ENCODE measurements around the gene TMEM41A.
"Not testable (repeated sequence)": the region's sequence is repeated elsewhere in the genome, so short reads cannot be mapped to it uniquely, and the experiment has no call there.

TMEM41A gene

DNA sequence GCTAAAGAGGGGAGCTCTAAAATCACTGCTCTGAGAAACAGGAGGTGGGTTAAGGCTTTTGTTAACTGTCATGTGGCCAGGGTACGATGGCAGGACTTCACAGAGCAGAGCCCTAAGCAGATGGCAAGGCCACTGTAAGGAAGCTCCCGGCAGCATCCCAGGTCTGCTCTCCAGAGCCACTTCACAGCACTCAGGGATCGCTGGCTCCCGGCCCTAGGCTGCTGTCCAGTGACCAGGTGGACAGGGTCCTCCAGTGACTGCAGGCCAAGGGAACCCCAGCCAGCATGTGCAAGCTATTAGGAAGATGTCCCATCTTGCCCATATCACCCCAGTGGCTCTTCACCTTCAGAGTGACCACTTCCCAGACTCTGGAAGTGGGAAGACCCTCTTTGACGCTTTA lies 10.4 kb downstream of the TMEM41A start:
- no peak for DNase-seq (ENCODE audit: low read depth in 2 of 2)

GRCh38 chr3:185486394-185486793 lies 12.4 kb downstream of the TMEM41A start:
- no peak for DNase-seq (ENCODE audit: low read depth in 2 of 2)

DNA sequence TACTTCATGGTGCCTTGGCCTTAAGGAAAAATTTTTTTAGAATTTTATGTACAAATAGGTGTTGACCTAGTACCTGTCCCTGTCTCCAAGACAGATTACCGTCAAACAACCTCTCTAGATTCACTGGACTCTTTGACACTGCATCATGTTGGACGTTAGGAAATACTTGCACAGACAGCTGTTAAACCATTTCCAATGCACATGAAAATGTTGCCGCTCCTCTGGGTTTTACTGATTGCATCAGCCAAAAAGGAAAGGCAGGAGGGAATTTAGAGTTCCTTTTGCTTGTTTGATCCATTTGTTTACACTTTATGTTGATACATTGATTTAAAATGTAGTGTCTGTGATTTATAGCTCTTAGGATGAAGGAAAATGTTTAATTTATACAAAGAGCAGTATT lies 14.5 kb downstream of the TMEM41A start:
- DNase-seq (ENCODE audit: low read depth in 2 of 2): no peak

DNA sequence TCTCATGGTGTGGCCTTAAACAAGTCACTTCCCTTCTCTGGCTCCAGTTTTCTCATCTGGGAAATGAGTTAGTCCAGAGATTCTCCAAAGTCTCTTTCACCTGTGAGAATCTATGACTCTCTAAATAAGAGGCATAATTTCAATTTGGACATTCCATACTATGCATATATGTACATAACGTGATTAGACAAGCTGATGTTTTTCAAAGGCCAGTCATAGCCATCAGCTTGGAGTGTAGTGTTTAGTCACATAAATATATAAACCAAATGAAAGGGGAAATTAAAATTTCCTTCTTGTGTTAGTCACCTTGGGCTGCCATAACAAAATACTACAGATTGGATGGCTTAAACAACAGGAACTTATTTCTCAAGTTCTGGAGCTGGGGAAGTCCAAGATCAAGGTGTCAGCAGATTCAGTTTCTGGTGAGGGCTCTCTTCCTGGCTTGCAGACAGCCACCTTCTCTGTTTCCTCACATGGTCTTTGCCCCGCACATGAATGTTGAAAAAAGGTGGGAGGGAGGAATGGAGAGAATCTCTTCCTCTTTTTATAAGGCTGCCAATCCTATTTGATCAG lies 19.4 kb downstream of the TMEM41A start:
- DNase-seq (ENCODE audit: low read depth in 2 of 2): no peak

GRCh38 chr3:185477316-185477715 lies 21.5 kb downstream of the TMEM41A start:
- no peak for DNase-seq (ENCODE audit: low read depth in 2 of 2)

DNA sequence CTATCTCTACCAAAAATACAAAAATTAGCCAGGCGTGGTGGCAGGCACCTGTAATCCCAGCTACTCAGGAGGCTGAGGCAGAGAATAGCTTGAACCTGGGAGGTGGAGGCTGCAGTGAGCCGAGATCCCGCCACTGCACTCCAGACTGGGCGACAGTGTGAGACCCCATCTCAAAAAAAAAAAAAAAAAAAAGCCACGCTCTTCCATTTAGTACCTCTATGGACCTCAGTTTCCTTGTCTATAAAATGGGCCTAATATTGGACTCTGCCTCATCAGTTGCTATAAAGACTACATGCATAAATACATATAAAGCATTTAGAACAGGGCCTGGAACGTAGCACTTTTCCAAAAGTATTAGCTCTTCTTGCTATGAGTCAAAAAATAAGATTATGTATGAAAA lies 23.9 kb downstream of the TMEM41A start:
- not testable (repeated sequence) for DNase-seq (ENCODE audit: low read depth in 2 of 2)

DNA sequence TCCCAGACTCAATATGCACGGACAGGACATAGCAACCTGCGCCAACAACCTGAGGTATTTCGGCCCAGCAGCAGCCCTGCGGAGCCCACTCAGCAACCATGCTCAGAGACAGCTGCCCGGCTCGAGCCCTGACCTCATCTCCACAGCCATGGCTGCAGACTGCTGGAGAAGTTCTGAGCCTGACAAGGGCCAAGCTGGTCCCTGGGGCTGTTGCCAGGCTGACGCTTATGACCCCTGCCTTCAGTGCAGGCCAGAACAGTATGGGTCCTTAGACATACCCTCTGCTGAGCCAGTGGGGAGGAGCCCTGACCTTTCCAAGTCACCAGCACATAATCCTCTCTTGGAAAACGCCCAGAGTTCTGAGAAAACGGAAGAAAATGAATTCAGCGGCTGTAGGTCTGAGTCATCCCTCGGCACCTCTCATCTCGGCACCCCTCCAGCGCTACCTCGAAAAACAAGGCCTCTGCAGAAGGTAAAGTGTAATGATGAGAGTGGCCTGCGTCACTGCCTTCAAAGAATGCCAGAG lies 25.5 kb downstream of the TMEM41A start:
- DNase-seq (ENCODE audit: low read depth in 2 of 2): no peak

GRCh38 chr3:185470323-185470722 lies 28.5 kb downstream of the TMEM41A start:
- no peak for DNase-seq (ENCODE audit: low read depth in 2 of 2)

DNA sequence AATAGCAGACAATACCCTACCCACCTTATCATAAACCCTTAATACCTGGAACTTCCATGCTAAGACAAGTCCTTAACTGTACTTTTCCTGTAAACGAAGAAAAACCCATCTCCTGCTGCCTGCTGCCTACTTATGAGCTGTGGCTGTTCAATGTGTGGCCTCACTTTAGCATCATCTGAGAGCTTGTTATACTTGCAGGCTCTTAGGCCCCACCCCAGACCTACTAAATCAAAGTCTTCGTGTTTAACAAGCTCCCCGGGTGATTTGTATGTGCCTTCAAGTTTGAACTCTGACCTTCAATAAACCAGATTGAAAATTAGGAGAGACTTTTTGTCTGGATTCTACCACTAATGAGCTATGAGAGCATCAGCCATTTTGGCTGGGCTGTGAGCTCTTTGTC lies 29.3 kb downstream of the TMEM41A start:
- no peak for DNase-seq (ENCODE audit: low read depth in 2 of 2)

- DNase-seq (ENCODE audit: low read depth in 2 of 2): not testable (repeated sequence)
Measured at GRCh38 chr3:185466123-185466522, 32.7 kb downstream of the TMEM41A start.

DNA sequence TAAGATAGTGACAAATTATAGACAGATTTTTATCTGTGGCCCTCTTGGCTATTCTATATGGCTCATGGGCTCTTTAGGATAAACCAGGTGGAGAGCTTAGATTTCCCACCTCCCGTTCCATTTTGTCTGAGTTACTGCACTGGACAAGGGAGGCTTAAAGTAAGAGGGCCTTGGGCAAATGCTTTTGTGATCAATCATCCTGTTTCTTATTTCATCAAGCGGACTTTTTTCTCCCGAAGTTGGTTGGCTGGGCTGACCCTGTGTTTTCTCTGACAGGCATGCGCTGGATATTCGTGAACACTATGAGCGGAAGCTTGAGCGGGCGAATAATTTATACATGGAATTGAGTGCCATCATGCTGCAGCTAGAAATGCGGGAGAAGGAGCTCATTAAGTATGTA lies 33.4 kb downstream of the TMEM41A start:
- no peak for DNase-seq (ENCODE audit: low read depth in 2 of 2)

GRCh38 chr3:185460719-185461350 lies 38.0 kb downstream of the TMEM41A start:
- no peak for DNase-seq (ENCODE audit: low read depth in 2 of 2)

- no peak for DNase-seq (ENCODE audit: low read depth in 2 of 2)
Measured at GRCh38 chr3:185460309-185460708, 38.5 kb downstream of the TMEM41A start.

GRCh38 chr3:185457376-185457775 lies 41.5 kb downstream of the TMEM41A start:
- DNase-seq (ENCODE audit: low read depth in 2 of 2): no peak

DNA sequence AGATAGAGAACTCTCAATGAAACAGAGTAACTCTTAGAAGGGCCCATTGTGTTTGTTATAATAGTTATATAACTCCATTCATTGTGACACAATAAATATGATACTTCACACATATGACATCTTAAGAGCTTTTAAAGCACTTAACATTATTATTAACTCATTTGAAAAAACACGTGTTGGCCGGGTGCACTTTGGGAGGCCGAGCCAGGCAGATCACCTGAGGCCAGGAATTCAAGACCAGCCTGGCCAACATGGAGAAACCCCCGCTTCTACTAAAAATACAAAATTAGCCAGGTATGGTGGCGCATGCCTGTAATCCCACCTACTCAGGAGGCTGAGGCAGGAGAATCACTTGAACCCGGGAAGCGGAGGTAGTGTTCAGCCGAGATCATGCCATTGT lies 47.4 kb downstream of the TMEM41A start:
- not testable (repeated sequence) for DNase-seq (ENCODE audit: low read depth in 2 of 2)

- DNase-seq (ENCODE audit: low read depth in 2 of 2): no peak
Measured at GRCh38 chr3:185448107-185448506, 50.7 kb downstream of the TMEM41A start.

DNA sequence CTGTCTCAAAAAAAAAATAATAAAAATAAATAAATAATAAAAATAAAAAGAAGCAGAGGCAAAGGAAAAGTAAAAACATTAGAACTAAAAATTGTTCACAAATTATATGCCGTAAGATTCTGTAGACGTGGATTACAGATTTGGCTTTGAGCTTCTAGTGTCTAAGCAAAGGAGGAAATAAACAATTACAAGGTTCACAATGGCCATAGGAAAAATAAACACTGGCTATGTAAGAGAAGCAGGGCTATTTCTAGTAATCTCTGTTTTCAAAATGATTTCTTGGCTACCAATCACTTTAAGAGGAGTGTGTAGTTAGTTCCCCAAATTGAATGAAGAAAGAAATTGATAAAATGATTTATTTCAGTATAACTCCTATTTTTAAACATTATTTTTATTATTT lies 54.5 kb downstream of the TMEM41A start:
- DNase-seq (ENCODE audit: low read depth in 2 of 2): no peak

DNA sequence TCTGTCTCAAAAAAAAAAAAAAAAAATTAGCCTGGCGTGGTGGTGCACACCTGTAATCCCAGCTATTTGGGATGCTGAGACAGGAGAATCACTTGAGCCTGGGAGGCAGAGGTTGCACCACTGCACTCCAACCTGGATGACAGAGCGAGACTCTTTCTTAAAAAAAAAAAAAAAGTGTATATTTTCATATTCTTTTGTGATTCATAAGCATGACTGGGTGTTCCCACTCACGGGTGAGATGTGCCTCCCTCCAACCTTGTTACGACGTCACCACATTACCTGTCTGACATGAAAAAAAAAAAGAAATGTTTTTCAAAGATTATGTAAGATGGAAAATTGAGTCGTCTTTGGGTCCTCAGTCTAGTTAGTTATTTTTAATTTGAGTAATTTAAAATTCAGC lies 56.8 kb downstream of the TMEM41A start:
- no peak for DNase-seq (ENCODE audit: low read depth in 2 of 2)

DNA sequence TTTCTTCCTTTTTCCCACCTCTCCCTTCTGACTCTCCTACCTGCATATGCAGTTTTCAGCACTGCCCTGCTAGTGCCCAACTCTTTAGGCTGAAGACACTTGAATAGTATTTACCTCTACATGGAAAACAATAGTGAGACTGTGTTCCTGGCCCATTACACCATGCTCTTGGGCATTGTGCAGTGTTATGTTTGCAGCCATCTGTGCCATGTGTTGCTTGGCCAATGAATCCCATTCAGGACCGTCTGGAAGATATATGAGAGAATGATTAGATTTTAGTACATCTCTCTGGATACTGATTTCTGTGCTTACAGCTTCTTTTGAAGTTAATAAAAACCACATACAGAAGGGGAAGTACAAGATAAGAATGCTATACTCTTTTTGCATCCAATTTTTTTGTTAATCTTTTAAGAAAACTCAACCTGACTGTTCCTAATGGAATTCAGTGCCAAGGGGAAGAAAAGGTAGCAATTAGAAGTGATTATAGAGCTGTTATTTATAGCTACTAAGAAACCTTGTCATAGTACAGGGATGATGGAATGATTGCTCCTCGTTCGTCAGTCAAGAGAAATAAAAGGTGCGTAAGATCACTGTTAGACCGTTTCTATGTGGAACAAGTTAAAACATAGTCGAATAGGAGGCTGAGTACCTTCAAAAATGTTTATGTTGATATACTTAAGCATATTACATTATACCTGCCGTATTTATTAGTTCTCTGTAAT lies 58.9 kb downstream of the TMEM41A start:
- no peak for DNase-seq (ENCODE audit: low read depth in 2 of 2)
